Epithelial cell of alveolus of lung (primary cell): Measurements from ENCODE around the gene LYSMD4. TPM values are rescaled to one million over a fixed set of nuclear protein-coding genes. Genes with fewer than 3 reads are reported as not detected.

Source experiments
- total RNA-seq: library from RNA; depleted of rRNA; stranded (reverse); fragments of >200 nt; gene quantifications from 2 replicates; pipeline ENCODE4 v1.2.1, GENCODE V29; 2015

The LYSMD4 gene
- total RNA-seq = 3.6 and 4.0 TPM in 2 replicates

GRCh38 chr15:99733268-99734039 lies at the start of gene LYSMD4:
LYSMD4 (minus strand) TSS chr15:99733437; CDS start chr15:99731999, 1,438 bp downstream.

Other genes with a start within 250 kb of the LYSMD4 start
- gene MEF2A, start 167.5 kb downstream of the LYSMD4 start, total RNA-seq = 15.9 and 19.9 TPM in 2 replicates